ENCODE measurements around the gene RARB. TPM values are rescaled to one million over a fixed set of nuclear protein-coding genes. Genes with fewer than 3 reads are reported as not detected.

The RARB gene
- polyA plus RNA-seq, 6 donors from 2014 or later: 0.13 to 0.17 TPM; not detected in 4

- Mint-ChIP-seq H3K4me3 (no peak overlapping the region), H3K27me3 (peaks cover 0 to 6% (median 0%) of the 10 kb centered on the region in 3 donors), H3K27ac (no peak overlapping the region), H3K4me1 (no peaks in the 10 kb centered on the region), H3K36me3 (no peaks in the 10 kb centered on the region), H3K9me3 (peaks cover 0 to 3% (median 0%) of the 10 kb centered on the region in 7 donors)
- DNase-seq (no peak), ATAC-seq (ENCODE audit: low read depth in 2 of 2) (no peak)
Measured at GRCh38 chr3:25565807-25566206, 137.7 kb downstream of the RARB start.

GRCh38 chr3:25566358-25566920, 138.4 kb downstream of the RARB start:
- H3K27me3 Mint-ChIP-seq: peaks cover 0 to 6% (median 0%) of the 10 kb centered on the region in 3 donors
- H3K4me1 Mint-ChIP-seq: no peaks in the 10 kb centered on the region
- H3K4me3 Mint-ChIP-seq: no peak overlapping the region
- DNase-seq (no peak), ATAC-seq (ENCODE audit: low read depth in 2 of 2) (no peak)
- peaks cover 0 to 3% (median 0%) of the 10 kb centered on the region in 7 donors for H3K9me3 Mint-ChIP-seq
- no peak overlapping the region for H3K27ac Mint-ChIP-seq
- no peaks in the 10 kb centered on the region for H3K36me3 Mint-ChIP-seq

GRCh38 chr3:25567388-25567787, 139.3 kb downstream of the RARB start:
- H3K9me3 Mint-ChIP-seq: peaks cover 0 to 3% (median 0%) of the 10 kb centered on the region in 7 donors
- ATAC-seq (ENCODE audit: low read depth in 2 of 2) (no peak), DNase-seq (no peak)
- H3K36me3 Mint-ChIP-seq: no peaks in the 10 kb centered on the region
- no peak overlapping the region for H3K27ac Mint-ChIP-seq
- H3K4me1 Mint-ChIP-seq: no peaks in the 10 kb centered on the region
- H3K4me3 Mint-ChIP-seq: no peak overlapping the region
- peaks cover 0 to 6% (median 0%) of the 10 kb centered on the region in 3 donors for H3K27me3 Mint-ChIP-seq

DNA sequence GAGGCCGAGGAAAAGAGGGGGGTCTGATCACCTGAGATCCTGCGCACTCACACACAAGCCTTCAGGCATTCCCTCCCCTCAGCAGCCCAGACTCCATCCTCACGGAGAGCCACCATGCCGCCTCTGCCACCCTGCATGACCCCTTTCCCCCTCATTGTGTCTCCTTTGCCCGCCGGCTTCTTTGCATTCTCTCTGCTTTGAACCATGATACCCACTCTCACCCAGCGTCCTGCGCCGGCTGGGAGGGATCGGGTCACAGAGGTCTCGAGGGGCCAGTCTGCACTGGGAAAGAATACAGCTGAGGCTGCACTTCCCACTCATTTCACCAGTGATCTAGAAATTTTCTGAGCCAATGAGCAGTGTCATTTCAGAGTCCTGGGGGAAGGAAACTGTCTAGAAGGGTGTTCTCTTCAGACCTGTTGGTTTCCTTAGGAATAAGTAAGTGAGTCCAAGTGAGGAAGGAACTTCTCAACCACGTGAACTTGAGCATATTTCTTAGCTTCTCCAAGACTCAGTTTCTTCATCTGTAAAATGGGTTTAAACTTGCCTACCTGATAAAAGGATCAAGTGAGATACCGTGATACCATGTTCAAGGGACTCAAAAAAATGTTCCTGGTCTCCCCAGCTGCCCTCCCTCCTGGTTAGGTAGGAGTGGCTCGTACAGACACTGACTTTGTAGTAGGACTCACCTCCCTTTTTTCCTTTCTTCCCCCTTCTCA, 139.9 kb downstream of the RARB start:
- Mint-ChIP-seq H3K4me3 (no peak overlapping the region), H3K36me3 (no peaks in the 10 kb centered on the region), H3K9me3 (peaks cover 0 to 3% (median 0%) of the 10 kb centered on the region in 7 donors), H3K27ac (no peak overlapping the region), H3K27me3 (peaks cover 0 to 7% (median 0%) of the 10 kb centered on the region in 3 donors), H3K4me1 (no peaks in the 10 kb centered on the region)
- ATAC-seq (ENCODE audit: low read depth in 2 of 2): no peak
- no peak for DNase-seq

DNA sequence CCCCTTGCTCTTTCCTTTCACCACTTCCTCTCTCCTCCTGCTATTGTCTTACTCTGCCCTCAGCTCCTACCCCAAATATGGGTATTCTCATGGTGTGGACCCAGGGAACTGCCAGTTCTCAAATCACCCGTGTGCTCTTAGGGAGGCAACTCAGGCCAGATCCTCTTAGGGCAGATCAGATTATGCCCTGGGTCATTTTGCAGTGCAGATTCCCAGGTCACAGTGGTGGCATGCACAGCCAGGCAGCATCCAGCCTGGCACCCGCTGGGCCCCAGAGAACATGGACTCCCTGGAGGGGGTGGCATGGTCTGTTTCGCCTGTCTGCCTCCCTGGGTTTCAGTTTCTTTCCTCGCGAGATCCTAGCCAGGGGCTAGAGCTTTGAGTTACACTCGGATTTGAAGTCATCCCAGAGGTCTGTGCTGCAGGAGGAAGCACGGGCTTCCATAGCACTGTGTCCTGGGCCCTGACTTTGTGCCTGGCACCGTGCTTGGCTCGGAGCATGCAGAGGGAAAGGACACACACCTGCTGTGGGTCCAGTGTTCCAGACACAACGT, 140.5 kb downstream of the RARB start:
- Mint-ChIP-seq H3K27ac (no peak overlapping the region), H3K27me3 (peaks cover 0 to 13% (median 0%) of the 10 kb centered on the region in 3 donors), H3K36me3 (no peaks in the 10 kb centered on the region), H3K4me1 (no peaks in the 10 kb centered on the region), H3K9me3 (peaks cover 0 to 3% (median 0%) of the 10 kb centered on the region in 7 donors), H3K4me3 (no peak overlapping the region)
- DNase-seq (no peak), ATAC-seq (ENCODE audit: low read depth in 2 of 2) (no peak)

DNA sequence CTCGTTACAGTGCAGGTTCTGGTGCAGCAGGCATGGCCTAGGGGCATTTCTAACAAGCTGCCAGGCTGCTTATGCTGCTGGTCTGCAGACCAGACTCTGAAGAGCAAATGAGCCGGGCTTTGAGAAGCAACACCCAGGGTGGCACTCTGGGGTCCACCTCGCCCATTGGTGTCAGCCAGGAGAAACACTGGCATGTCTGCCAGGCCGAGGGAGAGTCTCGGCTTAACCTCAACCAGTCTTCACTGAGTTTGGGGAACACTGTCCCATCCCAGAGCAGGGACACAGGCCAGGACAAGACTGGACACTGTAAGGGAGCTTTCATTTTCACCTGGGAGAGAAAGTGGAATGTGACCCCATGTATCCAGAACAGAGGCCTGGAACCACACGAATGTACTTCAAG, 143.2 kb downstream of the RARB start:
- no peak for DNase-seq
- Mint-ChIP-seq H3K9me3 (no peaks in the 10 kb centered on the region), H3K36me3 (no peaks in the 10 kb centered on the region), H3K4me1 (no peaks in the 10 kb centered on the region), H3K27ac (no peak overlapping the region), H3K4me3 (no peak overlapping the region), H3K27me3 (peaks cover 0 to 14% (median 5%) of the 10 kb centered on the region in 3 donors)
- no peak for ATAC-seq (ENCODE audit: low read depth in 2 of 2)

GRCh38 chr3:25572336-25572735, 144.3 kb downstream of the RARB start:
- H3K36me3 Mint-ChIP-seq: no peaks in the 10 kb centered on the region
- no peak for DNase-seq
- no peaks in the 10 kb centered on the region for H3K9me3 Mint-ChIP-seq
- no peak overlapping the region for H3K4me3 Mint-ChIP-seq
- ATAC-seq (ENCODE audit: low read depth in 2 of 2): no peak
- H3K4me1 Mint-ChIP-seq: no peaks in the 10 kb centered on the region
- peaks cover 5 to 20% (median 9%) of the 10 kb centered on the region in 3 donors for H3K27me3 Mint-ChIP-seq
- no peak overlapping the region for H3K27ac Mint-ChIP-seq

DNA sequence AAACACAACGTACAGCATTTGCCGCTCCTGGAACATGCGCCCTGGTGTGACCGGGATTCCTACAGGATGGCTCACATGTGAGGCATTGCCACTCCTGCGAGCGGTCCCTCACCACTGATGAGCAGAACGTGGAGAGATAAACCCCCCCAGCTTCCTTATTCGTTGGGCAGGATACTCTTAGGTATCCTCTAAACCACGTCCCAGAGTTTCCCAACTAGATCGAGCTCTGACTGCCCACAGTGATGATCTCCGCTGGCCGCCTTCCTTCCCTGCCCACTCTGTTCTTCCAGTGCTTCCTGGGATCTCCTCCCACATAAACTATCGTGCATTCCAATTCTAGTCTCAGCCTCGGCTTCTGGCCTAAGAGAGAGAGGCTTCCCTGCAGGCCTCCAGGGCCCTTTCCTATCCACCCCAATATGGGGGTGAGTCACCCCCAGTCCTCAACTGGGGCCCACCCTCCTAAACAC, 144.9 kb downstream of the RARB start:
- DNase-seq: no peak
- Mint-ChIP-seq H3K4me1 (no peaks in the 10 kb centered on the region), H3K4me3 (no peak overlapping the region), H3K27ac (no peak overlapping the region), H3K9me3 (no peaks in the 10 kb centered on the region), H3K36me3 (no peaks in the 10 kb centered on the region), H3K27me3 (peaks cover 7 to 23% (median 9%) of the 10 kb centered on the region in 3 donors)
- no peak for ATAC-seq (ENCODE audit: low read depth in 2 of 2)

- Mint-ChIP-seq H3K27me3 (peaks cover 9 to 29% (median 14%) of the 10 kb centered on the region in 3 donors), H3K27ac (no peak overlapping the region), H3K36me3 (no peaks in the 10 kb centered on the region), H3K4me1 (no peaks in the 10 kb centered on the region), H3K9me3 (no peaks in the 10 kb centered on the region), H3K4me3 (no peak overlapping the region)
- DNase-seq: no peak
- no peak for ATAC-seq (ENCODE audit: low read depth in 2 of 2)
Measured at GRCh38 chr3:25573386-25574171, 145.5 kb downstream of the RARB start.

GRCh38 chr3:25574172-25574765, 146.2 kb downstream of the RARB start:
- no peak for DNase-seq
- Mint-ChIP-seq H3K36me3 (no peaks in the 10 kb centered on the region), H3K27ac (no peak overlapping the region), H3K4me1 (no peaks in the 10 kb centered on the region), H3K27me3 (peaks cover 9 to 29% (median 16%) of the 10 kb centered on the region in 3 donors), H3K9me3 (no peaks in the 10 kb centered on the region), H3K4me3 (no peak overlapping the region)
- ATAC-seq (ENCODE audit: low read depth in 2 of 2): no peak

GRCh38 chr3:25575001-25575400, 146.9 kb downstream of the RARB start:
- no peak overlapping the region for H3K4me3 Mint-ChIP-seq
- no peaks in the 10 kb centered on the region for H3K36me3 Mint-ChIP-seq
- H3K4me1 Mint-ChIP-seq: no peaks in the 10 kb centered on the region
- peaks cover 9 to 29% (median 16%) of the 10 kb centered on the region in 3 donors for H3K27me3 Mint-ChIP-seq
- ATAC-seq (ENCODE audit: low read depth in 2 of 2) (no peak), DNase-seq (no peak)
- no peaks in the 10 kb centered on the region for H3K9me3 Mint-ChIP-seq
- H3K27ac Mint-ChIP-seq: no peak overlapping the region

GRCh38 chr3:25576146-25576545, 148.1 kb downstream of the RARB start:
- H3K36me3 Mint-ChIP-seq: no peaks in the 10 kb centered on the region
- H3K27me3 Mint-ChIP-seq: peaks cover 9 to 29% (median 16%) of the 10 kb centered on the region in 3 donors
- H3K4me3 Mint-ChIP-seq: no peak overlapping the region
- no peak for DNase-seq
- H3K9me3 Mint-ChIP-seq: no peaks in the 10 kb centered on the region
- ATAC-seq (ENCODE audit: low read depth in 2 of 2): no peak
- H3K27ac Mint-ChIP-seq: no peak overlapping the region
- H3K4me1 Mint-ChIP-seq: no peaks in the 10 kb centered on the region

GRCh38 chr3:25576831-25577454, 148.9 kb downstream of the RARB start:
- no peaks in the 10 kb centered on the region for H3K9me3 Mint-ChIP-seq
- H3K27ac Mint-ChIP-seq: no peak overlapping the region
- ATAC-seq (ENCODE audit: low read depth in 2 of 2) (no peak), DNase-seq (no peak)
- no peak overlapping the region for H3K4me3 Mint-ChIP-seq
- peaks cover 9 to 29% (median 16%) of the 10 kb centered on the region in 3 donors for H3K27me3 Mint-ChIP-seq
- no peaks in the 10 kb centered on the region for H3K36me3 Mint-ChIP-seq
- H3K4me1 Mint-ChIP-seq: no peaks in the 10 kb centered on the region
